Activated T-helper 2 cell treated with anti-CD3 and anti-CD28 coated beads, Interferon-gamma antibody, Interleukin-2, Interleukin-4, amounts not matched to agents 10 μg/mL and 5 μg/mL and 100 μg/mL, durations not matched to agents 14 hours and 24 hours and 36 hours (primary cell): Measurements from ENCODE around the gene OR9G4. TPM values are rescaled to one million over a fixed set of nuclear protein-coding genes. Genes with fewer than 3 reads are reported as not detected.

Source experiments
- DNase-seq: peaks from one replicate; pipeline ENCODE4 v3.0.0; 2021; ENCODE audit warnings: low spot score
- H3K27ac Mint-ChIP-seq: one replicate; pipeline ENCODE4 v1.8.0; 2021; ENCODE audit warnings: mixed read lengths
- H3K27me3 Mint-ChIP-seq: one replicate; pipeline ENCODE4 v1.8.0; 2021; ENCODE audit warnings: low read depth, mixed read lengths
- H3K36me3 Mint-ChIP-seq: one replicate; pipeline ENCODE4 v1.8.0; 2021; ENCODE audit warnings: low read depth, mixed read lengths
- H3K4me1 Mint-ChIP-seq: one replicate; pipeline ENCODE4 v1.8.0; 2021; ENCODE audit warnings: low read depth, mixed read lengths
- H3K4me3 Mint-ChIP-seq: one replicate; pipeline ENCODE4 v1.8.0; 2021; ENCODE audit warnings: low read depth, mild to moderate bottlenecking, moderate library complexity, mixed read lengths
- H3K9me3 Mint-ChIP-seq: one replicate; pipeline ENCODE4 v1.8.0; 2021; ENCODE audit warnings: mixed read lengths
- intact Hi-C: fragments of 100-400 bp; cut with micrococcal nuclease; formaldehyde crosslinking; loops from one replicate; pipeline ENCODE4 v1.15.1; 2023
- total RNA-seq: library from RNA; stranded (reverse); gene quantifications from 2 replicates; pipeline ENCODE4 v1.2.3, GENCODE V29; 2022

The OR9G4 gene
- total RNA-seq, 1 donor from 2014 or later = not detected

- DNase-seq = no peak
- Mint-ChIP-seq H3K27ac (no peak overlapping the region), H3K9me3 (peaks cover 19% of the 10 kb centered on the region), H3K36me3 (no peaks in the 10 kb centered on the region), H3K27me3 (no peaks in the 10 kb centered on the region), H3K4me3 (no peak overlapping the region), H3K4me1 (no peaks in the 10 kb centered on the region)
- intact Hi-C loops = no loop called here
Measured at GRCh38 chr11:56705784-56706396, 42.6 kb downstream of the OR9G4 start.

DNA sequence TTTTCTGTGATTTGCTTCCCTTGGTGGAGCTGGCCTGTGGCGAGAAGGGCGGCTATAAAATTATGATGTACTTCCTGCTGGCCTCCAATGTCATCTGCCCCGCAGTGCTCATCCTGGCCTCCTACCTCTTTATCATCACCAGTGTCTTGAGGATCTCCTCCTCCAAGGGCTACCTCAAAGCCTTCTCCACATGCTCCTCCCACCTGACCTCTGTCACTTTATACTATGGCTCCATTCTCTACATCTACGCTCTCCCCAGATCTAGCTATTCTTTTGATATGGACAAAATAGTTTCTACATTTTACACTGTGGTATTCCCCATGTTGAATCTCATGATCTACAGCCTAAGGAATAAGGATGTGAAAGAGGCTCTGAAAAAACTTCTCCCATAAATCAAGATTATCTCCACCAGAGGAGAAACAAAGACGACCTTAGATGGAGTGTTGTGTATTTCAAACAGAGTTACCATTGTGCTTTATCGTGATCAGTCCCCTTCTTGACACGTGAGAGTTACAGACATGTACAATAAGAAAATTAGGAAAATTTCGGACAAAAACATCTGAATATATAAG lies 47.5 kb downstream of the OR9G4 start:
- DNase-seq = no peak
- H3K4me3 Mint-ChIP-seq = no peak overlapping the region
- H3K4me1 Mint-ChIP-seq = no peaks in the 10 kb centered on the region
- no peaks in the 10 kb centered on the region for H3K27me3 Mint-ChIP-seq
- H3K27ac Mint-ChIP-seq = no peak overlapping the region
- intact Hi-C loops = no loop called here
- peaks cover 20% of the 10 kb centered on the region for H3K9me3 Mint-ChIP-seq
- no peaks in the 10 kb centered on the region for H3K36me3 Mint-ChIP-seq

GRCh38 chr11:56700242-56700913 lies 48.1 kb downstream of the OR9G4 start:
- intact Hi-C loops = no loop called here
- H3K4me1 Mint-ChIP-seq = no peaks in the 10 kb centered on the region
- no peak overlapping the region for H3K27ac Mint-ChIP-seq
- no peak overlapping the region for H3K4me3 Mint-ChIP-seq
- no peaks in the 10 kb centered on the region for H3K27me3 Mint-ChIP-seq
- H3K9me3 Mint-ChIP-seq = peaks cover 20% of the 10 kb centered on the region
- H3K36me3 Mint-ChIP-seq = no peaks in the 10 kb centered on the region
- DNase-seq = no peak

GRCh38 chr11:56698795-56699194 lies 49.7 kb downstream of the OR9G4 start, which contains the start of gene OR9G1:
Gene OR9G1 (plus strand): TSS chr11:56699095. CDS start chr11:56700388, 1,293 bp downstream.
- H3K27ac Mint-ChIP-seq = no peak within 1 kb of the TSS
- peaks cover 20% of the 10 kb centered on the region for H3K9me3 Mint-ChIP-seq
- no peaks in the 10 kb centered on the region for H3K4me1 Mint-ChIP-seq
- no peaks in the 10 kb centered on the region for H3K27me3 Mint-ChIP-seq
- intact Hi-C loops = no loop called here
- no peaks in the 10 kb centered on the region for H3K36me3 Mint-ChIP-seq
- no peak within 1 kb of the TSS for H3K4me3 Mint-ChIP-seq
- no peak for DNase-seq

DNA sequence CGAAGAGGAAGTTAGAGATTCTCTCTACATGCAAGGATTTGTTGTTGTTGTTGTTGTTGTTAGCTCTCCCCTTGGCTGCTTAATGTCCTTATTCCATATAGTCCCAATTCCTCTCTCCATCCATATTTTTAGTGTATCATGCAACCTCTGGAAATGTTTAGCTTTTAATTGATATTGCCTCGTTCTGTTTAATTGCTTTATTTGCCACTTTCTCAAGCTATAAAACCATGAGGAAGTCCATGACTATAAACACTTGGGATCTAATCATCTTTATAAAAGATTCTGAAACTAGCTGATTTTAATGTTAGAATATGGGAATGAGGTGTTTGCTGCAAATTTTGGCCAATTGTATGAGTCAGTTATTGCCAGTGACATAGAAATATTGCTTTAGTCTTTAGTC lies 55.1 kb downstream of the OR9G4 start:
- no peak overlapping the region for H3K4me3 Mint-ChIP-seq
- H3K27me3 Mint-ChIP-seq = no peaks in the 10 kb centered on the region
- H3K4me1 Mint-ChIP-seq = no peaks in the 10 kb centered on the region
- no peaks in the 10 kb centered on the region for H3K36me3 Mint-ChIP-seq
- H3K27ac Mint-ChIP-seq = no peak overlapping the region
- peaks cover 4% of the 10 kb centered on the region for H3K9me3 Mint-ChIP-seq
- intact Hi-C loops = no loop called here
- no peak for DNase-seq

Other genes starting within 250 kb of the OR9G4 start
- not detected in 2 replicates for gene OR5M11, start 205.4 kb downstream of the OR9G4 start, total RNA-seq
- not detected in 2 replicates for gene OR5M10, start 171.0 kb downstream of the OR9G4 start, total RNA-seq
- gene OR5M1, start 133.8 kb downstream of the OR9G4 start, total RNA-seq = not detected in 2 replicates
- gene OR5AP2, start 106.3 kb downstream of the OR9G4 start, total RNA-seq = not detected in 2 replicates
- not detected in 2 replicates for gene OR5AR1, start 85.0 kb downstream of the OR9G4 start, total RNA-seq
- gene OR9G1, start 49.6 kb downstream of the OR9G4 start, total RNA-seq = not detected in 2 replicates
- gene OR5AK2, start 240.2 kb upstream of the OR9G4 start, total RNA-seq = not detected in 2 replicates